Muscle of leg (tissue), 11 donors: ENCODE data around the gene PRSS8. TPM values are rescaled to one million over a fixed set of nuclear protein-coding genes. Genes with fewer than 3 reads are reported as not detected.

Experiments used
- DNase-seq: peaks from one replicate; pipeline ENCODE4 v3.0.0; 2013
- H3K27ac ChIP-seq: one replicate; pipeline ENCODE4 v1.5.1; 2013; ENCODE audit warnings: mild to moderate bottlenecking, low read length, control low read depth
- H3K27me3 ChIP-seq: one replicate; pipeline ENCODE4 v1.6.1; 2013; ENCODE audit warnings: low read length; ENCODE audit not compliant: control insufficient read depth, insufficient read depth
- H3K36me3 ChIP-seq: one replicate; pipeline ENCODE4 v1.6.1; 2013; ENCODE audit warnings: low read length; ENCODE audit not compliant: control insufficient read depth, insufficient read depth
- H3K4me1 ChIP-seq: one replicate; pipeline ENCODE4 v1.6.1; 2013; ENCODE audit warnings: low read length; ENCODE audit not compliant: control insufficient read depth, insufficient read depth
- H3K4me3 ChIP-seq: one replicate; pipeline ENCODE4 v1.5.1; 2013; ENCODE audit warnings: low read length, control low read depth
- H3K9me3 ChIP-seq: replicated peaks from 2 replicates; pipeline ENCODE4 v1.6.1; 2013; ENCODE audit warnings: low read depth, low read length; ENCODE audit not compliant: control insufficient read depth
- WGBS: methylation state at CpG from one replicate; pipeline ENCODE4 v1.1.5; 2013; ENCODE audit warnings: missing lambda C conversion rate; ENCODE audit not compliant: insufficient coverage; 5-methylcytosine and 5-hydroxymethylcytosine counted together
- polyA plus RNA-seq, 8 donors: library from polyadenylated mRNA; unstranded; fragments of 120-200 nt; gene quantifications; one replicate each; pipeline versions ENCODE4 v1.2.1 to v1.2.3, GENCODE V29; 2013; ENCODE audit warnings: inconsistent platforms in 1 of 8, low replicate concordance in 1 of 8; ENCODE audit not compliant: insufficient read length in 8 of 8, insufficient read depth in 1 of 8
- total RNA-seq: library from RNA; stranded (reverse); fragments of 120-200 nt; gene quantifications from one replicate; pipeline ENCODE4 v1.2.4, GENCODE V29; 2013

Gene PRSS8
- total and polyA plus RNA-seq, 9 donors = 0.14 to 13.1 (median 0.47) TPM; not detected in 2

GRCh38 chr16:31113121-31114120 is 22.1 kb downstream of the PRSS8 start:
- Histone ChIP-seq H3K4me3 (no peak overlapping the region), H3K27me3 (no peaks in the 10 kb centered on the region), H3K27ac (peak overlapping the region; percentile 49), H3K36me3 (peaks cover 43% of the 10 kb centered on the region), H3K9me3 (no peaks in the 10 kb centered on the region), H3K4me1 (peaks cover 28% of the 10 kb centered on the region)
- 53% methylated on average over 2 of the region's 5 CpGs for WGBS
- DNase-seq = peak; percentile 60

- WGBS = 100% methylated on average over 1 of the region's 2 CpGs
- H3K27me3 ChIP-seq = no peaks in the 10 kb centered on the region
- no peak for DNase-seq
- H3K4me1 ChIP-seq = peaks cover 27% of the 10 kb centered on the region
- H3K36me3 ChIP-seq = peaks cover 43% of the 10 kb centered on the region
- H3K27ac ChIP-seq = peak overlapping the region; percentile 20
- no peak overlapping the region for H3K4me3 ChIP-seq
- no peaks in the 10 kb centered on the region for H3K9me3 ChIP-seq
These were observed 22.8 kb downstream of the PRSS8 start for GRCh38 chr16:31112711-31113110.

- peaks cover 43% of the 10 kb centered on the region for H3K36me3 ChIP-seq
- H3K4me3 ChIP-seq = no peak overlapping the region
- H3K27ac ChIP-seq = no peak overlapping the region
- H3K9me3 ChIP-seq = no peaks in the 10 kb centered on the region
- no peaks in the 10 kb centered on the region for H3K27me3 ChIP-seq
- DNase-seq = peak; percentile 7
- peaks cover 26% of the 10 kb centered on the region for H3K4me1 ChIP-seq
- 96% methylated on average over 21 of the region's 23 CpGs for WGBS
These were observed 23.6 kb downstream of the PRSS8 start for GRCh38 chr16:31111881-31112466.

- Histone ChIP-seq H3K27me3 (no peaks in the 10 kb centered on the region), H3K27ac (no peak overlapping the region), H3K36me3 (peaks cover 43% of the 10 kb centered on the region), H3K4me3 (no peak overlapping the region), H3K9me3 (no peaks in the 10 kb centered on the region), H3K4me1 (peaks cover 27% of the 10 kb centered on the region)
- WGBS = 85% methylated on average over 19 of the region's 26 CpGs
- peak; percentile 44 for DNase-seq
These were observed 25.2 kb downstream of the PRSS8 start for GRCh38 chr16:31110106-31111034.

GRCh38 chr16:31109622-31110021 is 25.9 kb downstream of the PRSS8 start:
- DNase-seq = no peak
- 93% methylated on average over 8 of the region's 12 CpGs for WGBS
- H3K4me3 ChIP-seq = no peak overlapping the region
- peaks cover 43% of the 10 kb centered on the region for H3K36me3 ChIP-seq
- H3K9me3 ChIP-seq = no peaks in the 10 kb centered on the region
- H3K27ac ChIP-seq = no peak overlapping the region
- peaks cover 27% of the 10 kb centered on the region for H3K4me1 ChIP-seq
- no peaks in the 10 kb centered on the region for H3K27me3 ChIP-seq

GRCh38 chr16:31108794-31109558 is 26.6 kb downstream of the PRSS8 start:
- Histone ChIP-seq H3K27ac (peak overlapping the region; percentile 20), H3K4me1 (peaks cover 27% of the 10 kb centered on the region), H3K27me3 (no peaks in the 10 kb centered on the region), H3K4me3 (peak overlapping the region; percentile 76), H3K9me3 (no peaks in the 10 kb centered on the region), H3K36me3 (peaks cover 43% of the 10 kb centered on the region)
- 20% methylated on average over 9 of the region's 57 CpGs for WGBS
- no peak for DNase-seq

- Histone ChIP-seq H3K9me3 (no peaks in the 10 kb centered on the region), H3K27ac (peak within 1 kb of the TSS; percentile 20), H3K4me3 (peak within 1 kb of the TSS; percentile 76), H3K4me1 (peaks cover 27% of the 10 kb centered on the region), H3K27me3 (no peaks in the 10 kb centered on the region), H3K36me3 (peaks cover 39% of the 10 kb centered on the region)
- 3% methylated on average over 61 of the region's 68 CpGs for WGBS
- peak; percentile 86 for DNase-seq
These were observed 27.3 kb downstream of the PRSS8 start, which contains the start of gene BCKDK for GRCh38 chr16:31108035-31108793. TSS of gene BCKDK (plus strand) at chr16:31108386. CDS start at chr16:31109224, 838 bp downstream.

GRCh38 chr16:31107465-31107867 is 28.1 kb downstream of the PRSS8 start:
- DNase-seq = no peak
- H3K9me3 ChIP-seq = no peaks in the 10 kb centered on the region
- peaks cover 27% of the 10 kb centered on the region for H3K4me1 ChIP-seq
- no peak overlapping the region for H3K4me3 ChIP-seq
- H3K27ac ChIP-seq = no peak overlapping the region
- WGBS = 77% methylated on average over 3 of the region's 6 CpGs
- peaks cover 33% of the 10 kb centered on the region for H3K36me3 ChIP-seq
- H3K27me3 ChIP-seq = no peaks in the 10 kb centered on the region
